Activated effector memory CD4-positive, alpha-beta T cell treated with Interleukin-2 at 50 U/mL for 16 hours (primary cell): Measurements from ENCODE around the gene RECK.

Experiments
- DNase-seq: peaks from one replicate; pipeline ENCODE4 v3.0.0-alpha.2; 2020

RECK gene

GRCh38 chr9:36163049-36163785 lies 126.5 kb downstream of the RECK start:
- no peak for DNase-seq

- no peak for DNase-seq
These were observed 127.1 kb downstream of the RECK start for GRCh38 chr9:36163786-36164170.

- DNase-seq: no peak
These were observed 127.7 kb downstream of the RECK start for GRCh38 chr9:36164372-36164771.

GRCh38 chr9:36164989-36165388 lies 128.3 kb downstream of the RECK start:
- no peak for DNase-seq

GRCh38 chr9:36165826-36166167 lies 129.1 kb downstream of the RECK start:
- no peak for DNase-seq

- peak; percentile 76 for DNase-seq
These were observed 129.6 kb downstream of the RECK start for GRCh38 chr9:36166168-36166927.

- no peak for DNase-seq
These were observed 132.5 kb downstream of the RECK start, which contains the start of gene CCIN for GRCh38 chr9:36169166-36169565. Gene CCIN, plus strand, starts transcription at chr9:36169388. Its CDS starts 115 bp downstream, at chr9:36169503.

GRCh38 chr9:36169708-36170107 lies 133.0 kb downstream of the RECK start:
- DNase-seq: no peak

GRCh38 chr9:36170531-36170930 lies 133.8 kb downstream of the RECK start:
- DNase-seq: no peak

- DNase-seq: no peak
These were observed 137.1 kb downstream of the RECK start for GRCh38 chr9:36173861-36174260.
